ENCODE data around the gene KIAA0232.
"Not testable (repeated sequence)": the region's sequence is repeated elsewhere in the genome, so short reads cannot be mapped to it uniquely, and the experiment has no call there.

The KIAA0232 gene

GRCh38 chr4:6909970-6910339 lies 127.4 kb downstream of the KIAA0232 start:
- no peak for DNase-seq (ENCODE audit: low read depth, low spot score)
- H3K4me3 ChIP-seq (ENCODE audit: low read depth, low read length) = peak overlapping the region; percentile 67
- in situ Hi-C loops (cut with HindIII; ENCODE audit: low sequenced_read_pairs) = no loop called here
- TF ChIP-seq CTCF (IDR thresholded peaks at IDR 0.05; ENCODE audit: low read depth, low read length) = no peak

DNA sequence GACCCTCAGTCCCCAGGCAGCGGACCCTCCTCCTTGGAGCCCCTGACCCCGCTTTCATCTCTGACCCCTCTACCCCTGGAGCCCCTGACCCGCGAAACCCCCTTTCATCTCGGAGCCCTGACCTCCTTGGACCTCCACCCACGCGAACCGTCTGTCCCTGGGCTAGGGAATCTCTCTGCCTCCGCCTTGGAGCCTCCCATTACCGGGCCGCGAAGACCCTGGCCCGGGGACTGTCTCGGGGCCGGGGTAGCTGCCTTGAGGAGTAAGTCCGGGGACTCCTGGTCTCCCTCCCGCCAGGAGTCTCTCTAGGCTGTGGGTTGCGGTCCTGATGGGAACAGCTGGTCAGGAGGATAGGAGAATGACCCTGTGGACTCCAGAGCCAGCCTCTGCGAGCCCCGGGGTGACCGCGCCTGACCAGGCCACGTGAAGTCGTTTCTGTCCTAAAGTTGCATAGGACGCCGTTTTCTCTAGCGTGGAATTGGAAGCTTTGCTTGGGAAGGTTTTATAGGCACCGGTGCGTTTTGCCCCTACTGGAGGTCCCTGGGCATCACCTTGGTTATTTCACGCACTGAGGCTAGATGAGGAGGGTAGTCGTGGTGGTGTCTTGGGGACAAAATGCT lies 127.9 kb downstream of the KIAA0232 start:
- H3K4me3 ChIP-seq (ENCODE audit: low read depth, low read length) = peak overlapping the region; percentile 67
- peak; percentile 23 for TF ChIP-seq CTCF (IDR thresholded peaks at IDR 0.05; ENCODE audit: low read depth, low read length)
- DNase-seq (ENCODE audit: low read depth, low spot score) = no peak
- in situ Hi-C loops (cut with HindIII; ENCODE audit: low sequenced_read_pairs) = no loop called here

- TF ChIP-seq CTCF (IDR thresholded peaks at IDR 0.05; ENCODE audit: low read depth, low read length) = no peak
- no peak overlapping the region for H3K4me3 ChIP-seq (ENCODE audit: low read depth, low read length)
- in situ Hi-C loops (cut with HindIII; ENCODE audit: low sequenced_read_pairs) = no loop called here
- DNase-seq (ENCODE audit: low read depth, low spot score) = no peak
Observed at GRCh38 chr4:6910960-6911874, 128.7 kb downstream of the KIAA0232 start.

DNA sequence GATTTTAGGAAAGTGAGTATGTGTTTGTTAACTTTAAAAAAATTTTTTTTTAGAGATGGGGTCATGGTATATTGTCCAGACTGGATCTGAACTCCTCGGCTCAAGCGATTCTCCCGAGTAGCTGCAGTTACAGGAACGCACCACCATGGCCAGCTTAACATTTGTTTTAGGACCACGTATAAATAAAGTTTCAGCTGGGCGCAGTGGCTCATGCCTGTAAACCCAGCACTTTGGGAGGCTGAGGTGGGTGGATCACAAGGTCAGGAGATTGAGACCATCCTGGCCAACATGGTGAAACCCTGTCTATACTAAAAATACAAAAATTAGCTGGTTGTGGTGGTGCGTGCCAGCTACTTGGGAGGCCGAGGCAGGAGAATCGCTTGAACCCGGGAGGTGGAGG lies 129.4 kb downstream of the KIAA0232 start:
- DNase-seq (ENCODE audit: low read depth, low spot score); in situ Hi-C loops (cut with HindIII; ENCODE audit: low sequenced_read_pairs); H3K4me3 ChIP-seq (ENCODE audit: low read depth, low read length): not testable (repeated sequence)

GRCh38 chr4:6912441-6912840 lies 129.9 kb downstream of the KIAA0232 start:
- no peak overlapping the region for H3K4me3 ChIP-seq (ENCODE audit: low read depth, low read length)
- in situ Hi-C loops (cut with HindIII; ENCODE audit: low sequenced_read_pairs) = no loop called here
- TF ChIP-seq CTCF (IDR thresholded peaks at IDR 0.05; ENCODE audit: low read depth, low read length) = no peak
- no peak for DNase-seq (ENCODE audit: low read depth, low spot score)

- in situ Hi-C loops (cut with HindIII; ENCODE audit: low sequenced_read_pairs) = no loop called here
- no peak for TF ChIP-seq CTCF (IDR thresholded peaks at IDR 0.05; ENCODE audit: low read depth, low read length)
- no peak for DNase-seq (ENCODE audit: low read depth, low spot score)
Observed at GRCh38 chr4:6913350-6913905, 130.9 kb downstream of the KIAA0232 start.

DNA sequence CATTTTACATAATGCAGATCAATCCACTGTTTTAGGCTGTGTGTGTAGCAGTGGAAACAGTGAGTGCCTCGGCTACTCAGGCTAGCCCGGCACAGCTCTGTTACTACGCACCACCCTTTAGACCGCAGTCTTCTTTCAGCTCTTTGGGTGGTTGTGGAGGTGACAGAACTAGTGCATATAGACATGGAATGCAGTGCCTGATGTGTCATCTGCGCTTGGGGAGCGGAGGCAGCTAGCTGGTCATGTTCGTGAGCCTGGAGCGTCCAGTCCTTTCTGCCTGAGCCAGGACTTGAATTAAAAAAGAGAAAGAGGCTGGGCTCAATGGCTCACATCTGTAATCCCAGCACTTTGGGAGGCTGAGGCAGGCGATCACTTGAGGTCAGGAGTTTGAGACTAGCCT lies 131.9 kb downstream of the KIAA0232 start:
- no peak overlapping the region for H3K4me3 ChIP-seq (ENCODE audit: low read depth, low read length)
- DNase-seq (ENCODE audit: low read depth, low spot score) = no peak
- in situ Hi-C loops (cut with HindIII; ENCODE audit: low sequenced_read_pairs) = no loop called here
- TF ChIP-seq CTCF (IDR thresholded peaks at IDR 0.05; ENCODE audit: low read depth, low read length) = no peak

More at GRCh38 chr4:6913350-6913905, 130.9 kb downstream of the KIAA0232 start:
- no peak overlapping the region for H3K4me3 ChIP-seq (ENCODE audit: low read depth, low read length)

All from astrocyte of the spinal cord (primary cell).